K562 (cell line): ENCODE results near the gene AFF3. TPM values are rescaled to one million over a fixed set of nuclear protein-coding genes. Genes with fewer than 3 reads are reported as not detected.

Source experiments
- ATAC-seq: fragments of 200-7000 bp; cut with Tn5 transposase; 3 replicates; pipeline ENCODE4 v1.9.1; 2020; ENCODE audit warnings: moderate library complexity
- BruUV-seq: library from RNA; stranded (reverse); fragments of 400-500 nt; replicated peaks from 2 replicates; lab custom pipeline; 2021; lab: Mats Ljungman, UMichigan
- CTCF ChIA-PET: fragments of 300-600 bp; formaldehyde crosslinking; extraction: SDS; loops from one replicate; lab custom pipeline; 2021; ENCODE audit warnings: low intra/inter-chr PET ratio; lab: Yijun Ruan, JAX
- POLR2A ChIA-PET: fragments of 300-600, 350-650 bp; sonication (Branson Sonifier 250); formaldehyde crosslinking; extraction: SDS; loops from one replicate; lab custom pipeline; 2021; ENCODE audit warnings: antibody characterized with exemption, inconsistent platforms; lab: Yijun Ruan, JAX
- DNase-seq, 4 experiments: peaks; one replicate each; pipeline versions ENCODE4 v3.0.0 to v3.0.0-alpha.2; 2011 to 2018; ENCODE audit warnings: low spot score in 3 of 4, mixed read lengths in 3 of 4; ENCODE audit errors: extremely low read depth in 1 of 4
- FAIRE-seq: peaks from 2 replicates; lab custom pipeline; 2011; peaks lifted over from hg19 to GRCh38; lab: Jason Lieb, UNC
- H2AFZ ChIP-seq: 2 replicates; pipeline ENCODE4 v1.6.0; 2011; ENCODE audit warnings: low read depth, low read length, control low read depth, inconsistent platforms
- H3K27ac ChIP-seq: fragments of 200-600 bp; 3 replicates; pipeline ENCODE4 v1.8.0; 2011; ENCODE audit warnings: low read depth, mild to moderate bottlenecking, control low read depth, inconsistent platforms, low read length, moderate library complexity, mixed read lengths; ENCODE audit errors: extremely low read depth
- H3K27me3 ChIP-seq, 2 experiments: fragments of 300-600 bp in 1 of 2; 2 replicates in 1 of 2; 3 replicates in 1 of 2; pipeline versions ENCODE4 v1.6.0 to v1.8.0; 2011; ENCODE audit warnings: inconsistent platforms in 2 of 2, low read length in 2 of 2, mild to moderate bottlenecking in 1 of 2, mixed read lengths in 1 of 2, moderate library complexity in 1 of 2; ENCODE audit not compliant: control insufficient read depth in 2 of 2, insufficient read depth in 2 of 2
- H3K36me3 ChIP-seq: fragments of 300-600 bp; 3 replicates; pipeline ENCODE4 v1.8.0; 2011; ENCODE audit warnings: mild to moderate bottlenecking, low read length, inconsistent platforms; ENCODE audit not compliant: control insufficient read depth, insufficient read depth
- H3K4me1 ChIP-seq, 2 experiments: fragments of 200-600 bp in 1 of 2; replicated peaks in 1 of 2; 2 replicates in 1 of 2; 3 replicates in 1 of 2; pipeline versions ENCODE4 v1.5.1 to v1.8.0; 2011; ENCODE audit warnings: inconsistent platforms in 2 of 2, low read length in 2 of 2, mild to moderate bottlenecking in 1 of 2, mixed read lengths in 1 of 2, moderate library complexity in 1 of 2; ENCODE audit not compliant: control insufficient read depth in 2 of 2, insufficient read depth in 2 of 2
- H3K4me2 ChIP-seq: 2 replicates; pipeline ENCODE4 v1.6.1; 2011; ENCODE audit warnings: low read length, control low read depth, inconsistent platforms, mixed read lengths; ENCODE audit not compliant: insufficient read depth
- H3K4me3 ChIP-seq: fragments of 200-600 bp; sonication (generic), shearing (Covaris generic); 2 replicates; pipeline ENCODE4 v1.5.1; 2016; ENCODE audit warnings: control low read depth, inconsistent platforms
- H3K79me2 ChIP-seq: fragments of 200-600 bp; 3 replicates; pipeline ENCODE4 v1.8.0; 2011; ENCODE audit warnings: low read length, inconsistent platforms; ENCODE audit not compliant: control insufficient read depth, insufficient read depth
- H3K9ac ChIP-seq, 2 experiments: 2 replicates each; pipeline versions ENCODE4 v1.6.0 to v1.6.1; 2011; ENCODE audit warnings: low read depth in 2 of 2, low read length in 2 of 2, control low read depth in 1 of 2, inconsistent platforms in 1 of 2, mild to moderate bottlenecking in 1 of 2, mixed read lengths in 1 of 2; ENCODE audit not compliant: insufficient read depth in 1 of 2
- H3K9me1 ChIP-seq: one replicate; pipeline ENCODE4 v1.6.0; 2011; ENCODE audit warnings: inconsistent platforms, mild to moderate bottlenecking, low read length, moderate library complexity; ENCODE audit not compliant: control insufficient read depth, insufficient read depth
- H3K9me3 ChIP-seq: replicated peaks from 2 replicates; pipeline ENCODE4 v1.5.1; 2011; ENCODE audit warnings: low read depth, low read length, inconsistent platforms; ENCODE audit not compliant: control insufficient read depth, insufficient read depth
- H4K20me1 ChIP-seq: replicated peaks from 2 replicates; pipeline ENCODE4 v1.6.1; 2011; ENCODE audit warnings: low read length, inconsistent platforms, mixed read lengths; ENCODE audit not compliant: control insufficient read depth, insufficient read depth
- JUND ChIP-seq, 2 experiments: IDR thresholded peaks; 2 replicates in 1 of 2; 3 replicates in 1 of 2; pipeline ENCODE4 v1.6.1; 2011; ENCODE audit warnings: borderline replicate concordance in 2 of 2, low read depth in 2 of 2, low read length in 2 of 2, improper control_type of control experiment in 1 of 2, missing biosample characterization in 1 of 2, missing genetic modification characterization in 1 of 2, missing genetic modification reagents in 1 of 2
- PURB ChIP-seq: sonication (generic); formaldehyde crosslinking; IDR thresholded peaks from 2 replicates; pipeline ENCODE4 v1.9.0; 2021; ENCODE audit warnings: low read depth, mild to moderate bottlenecking, missing genetic modification reagents
- STAT5B ChIP-seq: fragments of 250-450 bp; sonication (Bioruptor Pico); IDR thresholded peaks from 2 replicates; pipeline ENCODE4 v1.8.0; 2021; ENCODE audit warnings: mild to moderate bottlenecking, inconsistent platforms
- WGBS: fragments of 100-300 bp; shearing (Covaris generic); methylation state at CpG from one replicate; pipeline ENCODE4 v1.1.6; 2016; ENCODE audit warnings: low coverage, mixed read lengths; ENCODE audit not compliant: insufficient coverage; ENCODE audit errors: missing lambda C conversion rate; 5-methylcytosine and 5-hydroxymethylcytosine counted together
- in situ Hi-C: fragments of 300-500 bp; cut with MboI; formaldehyde crosslinking; loops from 4 replicates; pipeline ENCODE4 v1.15.0; 2018; ENCODE audit warnings: inconsistent platforms, mixed read lengths
- intact Hi-C: fragments of 100-400 bp; cut with micrococcal nuclease; formaldehyde crosslinking; loops from 2 replicates; pipeline ENCODE4 v1.14.2; 2022
- polyA plus RNA-seq, 8 experiments: library from polyadenylated mRNA; depleted of rRNA in 4 of 8; stranded (reverse) in 5 of 8; unstranded in 3 of 8; fragments of >200 nt; fragmentation: Nextera tagmentation in 2 of 8; fragmentation: Illumina TruSeq in 1 of 8; extraction: Ambion mirVana in 2 of 8; extraction: Trizol in 1 of 8; gene quantifications; 2 replicates each; pipeline versions ENCODE4 v1.2.1 to v1.2.3, GENCODE V29; 2011 to 2014; ENCODE audit warnings: inconsistent platforms in 1 of 8, missing spikeins in 1 of 8
- total RNA-seq, 7 experiments: library from RNA; depleted of rRNA in 6 of 7; stranded (reverse); fragments of >200 nt in 6 of 7; fragmentation: Illumina TruSeq in 2 of 7; extraction: Trizol in 2 of 7; gene quantifications; 2 replicates each; pipeline versions ENCODE4 v1.2.1 to v1.2.3, GENCODE V29; 2011 to 2021; ENCODE audit warnings: low replicate concordance in 1 of 7
- TF ChIP-seq, protein P1 (sequence below): fragments of 150-350 bp; IDR thresholded peaks from 2 replicates; pipeline ENCODE4 v1.6.1; 2014; ENCODE audit warnings: low read depth, mild to moderate bottlenecking, low read length, borderline replicate concordance
- TF ChIP-seq, protein P2 (sequence below): sonication (generic); formaldehyde crosslinking; IDR thresholded peaks from 2 replicates; pipeline ENCODE4 v1.5.0; 2020; ENCODE audit warnings: missing genetic modification reagents

Gene AFF3
- total and polyA plus RNA-seq, 9 of the 15 experiments (the other 6 are each of a cell fraction or from before 2014, with no cell fraction given) = 0.02 to 0.11 TPM; not detected in 7

DNA sequence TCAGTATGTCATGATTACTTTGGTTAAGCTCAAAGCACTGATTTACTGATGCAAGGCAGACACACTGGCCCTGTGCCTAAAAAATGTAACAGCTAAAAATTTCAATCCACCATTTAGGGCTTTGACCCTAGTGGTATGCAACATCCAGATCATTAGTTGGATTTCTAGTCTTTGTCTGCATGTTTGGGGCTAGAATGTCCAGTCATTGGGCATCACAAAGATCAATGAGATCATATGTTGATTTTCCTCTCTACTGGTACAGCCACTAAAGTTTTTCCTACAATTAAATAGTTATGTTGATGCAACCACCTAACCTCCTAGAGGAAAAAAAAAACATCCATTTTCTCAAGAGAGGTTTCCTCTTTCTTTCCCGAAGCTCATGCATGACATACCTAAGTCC lies 599.1 kb downstream of the AFF3 start (continued):
- TF ChIP-seq, protein P1, sequence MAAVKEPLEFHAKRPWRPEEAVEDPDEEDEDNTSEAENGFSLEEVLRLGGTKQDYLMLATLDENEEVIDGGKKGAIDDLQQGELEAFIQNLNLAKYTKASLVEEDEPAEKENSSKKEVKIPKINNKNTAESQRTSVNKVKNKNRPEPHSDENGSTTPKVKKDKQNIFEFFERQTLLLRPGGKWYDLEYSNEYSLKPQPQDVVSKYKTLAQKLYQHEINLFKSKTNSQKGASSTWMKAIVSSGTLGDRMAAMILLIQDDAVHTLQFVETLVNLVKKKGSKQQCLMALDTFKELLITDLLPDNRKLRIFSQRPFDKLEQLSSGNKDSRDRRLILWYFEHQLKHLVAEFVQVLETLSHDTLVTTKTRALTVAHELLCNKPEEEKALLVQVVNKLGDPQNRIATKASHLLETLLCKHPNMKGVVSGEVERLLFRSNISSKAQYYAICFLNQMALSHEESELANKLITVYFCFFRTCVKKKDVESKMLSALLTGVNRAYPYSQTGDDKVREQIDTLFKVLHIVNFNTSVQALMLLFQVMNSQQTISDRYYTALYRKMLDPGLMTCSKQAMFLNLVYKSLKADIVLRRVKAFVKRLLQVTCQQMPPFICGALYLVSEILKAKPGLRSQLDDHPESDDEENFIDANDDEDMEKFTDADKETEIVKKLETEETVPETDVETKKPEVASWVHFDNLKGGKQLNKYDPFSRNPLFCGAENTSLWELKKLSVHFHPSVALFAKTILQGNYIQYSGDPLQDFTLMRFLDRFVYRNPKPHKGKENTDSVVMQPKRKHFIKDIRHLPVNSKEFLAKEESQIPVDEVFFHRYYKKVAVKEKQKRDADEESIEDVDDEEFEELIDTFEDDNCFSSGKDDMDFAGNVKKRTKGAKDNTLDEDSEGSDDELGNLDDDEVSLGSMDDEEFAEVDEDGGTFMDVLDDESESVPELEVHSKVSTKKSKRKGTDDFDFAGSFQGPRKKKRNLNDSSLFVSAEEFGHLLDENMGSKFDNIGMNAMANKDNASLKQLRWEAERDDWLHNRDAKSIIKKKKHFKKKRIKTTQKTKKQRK = no peak

DNA sequence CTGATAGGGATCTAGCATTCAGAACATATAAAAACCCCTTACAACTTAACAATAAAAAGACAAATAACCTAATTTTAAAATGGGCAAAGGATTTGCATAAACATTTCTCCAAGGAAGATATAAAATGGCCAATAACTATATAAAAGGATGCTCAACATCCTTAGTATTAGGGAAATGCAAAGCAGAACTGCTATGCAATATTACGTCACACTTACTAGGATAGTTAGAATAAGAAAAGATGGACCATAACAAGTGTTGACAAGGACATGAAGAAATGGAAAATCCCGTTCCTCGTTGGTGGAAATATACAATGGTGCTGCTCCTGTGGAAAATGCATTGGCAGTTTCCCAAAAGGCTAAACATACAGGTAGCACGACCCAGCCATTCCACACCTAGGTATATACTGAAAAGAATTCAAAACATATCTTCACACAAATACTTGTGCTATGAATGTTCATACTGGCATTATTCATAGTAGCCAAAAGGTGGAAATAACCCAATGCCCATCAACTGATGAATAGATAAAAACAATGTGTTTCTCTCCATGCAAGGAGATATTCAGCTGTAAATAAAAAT lies 604.4 kb downstream of the AFF3 start:
- no peaks in the 10 kb centered on the region for H3K79me2 ChIP-seq
- no peaks in the 10 kb centered on the region for H3K36me3 ChIP-seq
- no peak for ATAC-seq
- H3K27me3 ChIP-seq = peaks cover 0 to 15% of the 10 kb centered on the region in 2 experiments; a peak in 2 of 5 replicates
- 0% methylated on average over 4 of the region's 4 CpGs for WGBS
- no peak overlapping the region for H3K4me2 ChIP-seq
- H3K4me3 ChIP-seq = no peak overlapping the region
- H3K9ac ChIP-seq = no peak overlapping the region
- BruUV-seq = no TSS peak
- ChIA-PET POLR2A (interaction anchor here (1.0 kb wide), 1 partner anchor 18 kb away, joined by 3 read pairs; no protein-coding TSS in a partner anchor), CTCF (no interaction called here)
- H3K9me1 ChIP-seq = no peaks in the 10 kb centered on the region
- TF ChIP-seq, protein P2, sequence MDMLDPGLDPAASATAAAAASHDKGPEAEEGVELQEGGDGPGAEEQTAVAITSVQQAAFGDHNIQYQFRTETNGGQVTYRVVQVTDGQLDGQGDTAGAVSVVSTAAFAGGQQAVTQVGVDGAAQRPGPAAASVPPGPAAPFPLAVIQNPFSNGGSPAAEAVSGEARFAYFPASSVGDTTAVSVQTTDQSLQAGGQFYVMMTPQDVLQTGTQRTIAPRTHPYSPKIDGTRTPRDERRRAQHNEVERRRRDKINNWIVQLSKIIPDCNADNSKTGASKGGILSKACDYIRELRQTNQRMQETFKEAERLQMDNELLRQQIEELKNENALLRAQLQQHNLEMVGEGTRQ (CRISPR knock-in tag) = no peak
- TF ChIP-seq JUND (IDR thresholded peaks at IDR 0.05; ENCODE audit: borderline replicate concordance, low read depth, low read length) (no peak), JUND (tag; IDR thresholded peaks at IDR 0.05; ENCODE audit: borderline replicate concordance, low read depth, low read length) (no peak), PURB (no peak), STAT5B (CRISPR knock-in tag) (no peak)
- in situ Hi-C loops = no loop called here
- DNase-seq = no peak
- no peaks in the 10 kb centered on the region for H3K9me3 ChIP-seq
- no peak overlapping the region for H3K27ac ChIP-seq
- intact Hi-C loops = no loop called here
- H4K20me1 ChIP-seq = no peaks in the 10 kb centered on the region
- no peak overlapping the region for H2AFZ ChIP-seq
- H3K4me1 ChIP-seq = no peaks in the 10 kb centered on the region
- no peak for FAIRE-seq
